CD4-positive, alpha-beta T cell treated with Interleukin-17A for 4 hours (primary cell): ENCODE results near the gene EMID1.

Experiments used
- DNase-seq: peaks from one replicate; pipeline ENCODE4 v3.0.0-alpha.2; 2020; ENCODE audit warnings: mixed read lengths

Gene EMID1

DNA sequence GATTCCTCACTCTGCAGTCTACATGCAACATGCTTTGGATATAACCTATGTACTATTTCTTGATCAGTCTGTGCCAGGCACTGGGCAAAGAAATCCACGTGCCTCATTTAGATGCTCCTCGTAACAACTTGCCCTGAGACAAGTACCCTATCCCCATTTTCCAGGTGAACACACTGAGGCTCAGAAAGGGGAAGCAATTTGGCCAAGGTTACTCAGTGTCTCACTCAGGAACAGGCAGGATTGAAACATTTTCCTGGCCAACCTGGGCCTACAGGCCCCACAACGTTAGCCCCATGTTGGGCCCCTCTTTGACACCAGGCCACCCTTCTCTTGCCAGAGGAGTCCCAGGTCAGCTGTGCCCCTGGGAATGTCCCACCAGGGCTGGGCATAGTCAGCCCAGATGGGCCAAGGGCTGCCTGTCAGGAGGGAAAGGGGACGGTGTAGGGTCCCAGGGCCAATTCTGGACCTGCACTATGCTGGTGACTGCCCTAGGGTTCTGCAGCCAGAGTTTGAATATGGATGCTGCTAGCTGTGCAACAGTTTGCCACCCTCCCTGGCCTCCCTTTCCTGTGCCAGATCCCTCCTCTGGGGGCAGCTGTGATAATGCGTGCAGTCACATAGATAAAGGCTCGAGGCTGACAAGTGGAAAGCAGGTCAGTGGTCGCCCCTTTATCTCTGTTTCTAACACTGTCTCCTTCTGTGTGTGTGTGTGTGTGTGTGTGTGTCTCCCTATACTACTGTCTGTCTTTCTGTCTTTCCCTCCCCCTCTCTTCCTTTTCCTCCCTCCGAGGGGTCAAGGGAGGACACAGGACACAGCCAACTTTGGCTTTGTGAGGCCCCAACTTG, 10.4 kb upstream of the EMID1 start:
- DNase-seq = no peak

- DNase-seq = no peak
Measured at GRCh38 chr22:29195964-29196666, 9.6 kb upstream of the EMID1 start.

GRCh38 chr22:29197096-29197495, 8.6 kb upstream of the EMID1 start:
- DNase-seq = no peak

- no peak for DNase-seq
Measured at GRCh38 chr22:29198240-29198639, 7.5 kb upstream of the EMID1 start.

DNA sequence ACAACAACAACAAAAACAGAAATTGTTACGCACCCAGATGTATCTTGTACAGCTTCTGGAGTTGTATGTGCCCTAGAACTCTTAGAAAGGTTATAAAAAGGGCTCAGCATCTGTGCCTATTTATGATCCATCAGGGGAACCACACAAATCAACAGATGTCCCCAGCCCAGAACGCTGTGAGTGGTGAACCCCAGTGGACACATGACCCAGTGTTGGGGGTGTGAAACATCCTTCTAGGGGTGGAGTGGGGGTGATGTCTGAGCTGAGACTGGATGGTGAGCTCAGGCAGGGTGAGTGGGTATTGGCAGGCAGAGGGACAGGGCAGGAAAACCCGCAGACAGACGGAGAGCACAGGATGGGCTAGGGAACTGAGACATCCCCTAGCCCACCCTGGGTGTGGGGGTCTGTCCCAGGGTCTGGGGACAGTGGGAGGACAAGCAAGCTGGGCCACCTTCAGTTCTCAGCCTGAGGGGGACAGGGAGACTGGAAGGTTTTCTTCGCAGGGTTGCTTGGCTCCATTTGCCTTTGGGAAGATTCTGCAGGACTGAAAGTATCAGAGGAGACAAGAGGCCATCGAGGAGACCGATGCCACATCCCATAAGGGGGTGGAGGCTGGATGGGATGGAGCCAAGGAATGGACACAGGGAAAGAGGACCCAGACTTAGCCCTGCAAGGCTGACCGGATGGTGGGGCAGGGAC, 5.8 kb upstream of the EMID1 start:
- DNase-seq = no peak

- no peak for DNase-seq
Measured at GRCh38 chr22:29200901-29201300, 4.8 kb upstream of the EMID1 start.

DNA sequence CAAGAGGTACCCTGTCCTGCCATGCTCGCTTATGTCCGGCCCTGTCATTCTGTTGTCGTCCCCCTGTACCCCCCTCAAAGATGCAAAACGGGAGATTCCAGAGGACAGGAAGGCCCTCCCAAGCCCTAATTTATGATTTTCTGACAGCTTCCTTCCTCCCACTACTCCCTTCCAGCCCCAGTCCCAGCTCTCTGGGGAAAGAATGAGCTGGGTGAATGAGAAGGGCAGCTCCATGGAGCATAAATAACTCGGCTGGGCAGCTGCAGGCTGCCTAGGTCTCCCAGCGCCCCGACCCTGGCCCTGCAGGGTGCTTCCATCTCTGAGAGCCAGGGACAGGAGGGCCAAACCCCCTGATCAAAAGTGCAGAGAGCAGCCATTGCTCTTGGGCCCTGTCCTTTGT, 3.9 kb upstream of the EMID1 start:
- DNase-seq = no peak

- peak; percentile 42 for DNase-seq
Measured at GRCh38 chr22:29202212-29203192, 3.2 kb upstream of the EMID1 start.

DNA sequence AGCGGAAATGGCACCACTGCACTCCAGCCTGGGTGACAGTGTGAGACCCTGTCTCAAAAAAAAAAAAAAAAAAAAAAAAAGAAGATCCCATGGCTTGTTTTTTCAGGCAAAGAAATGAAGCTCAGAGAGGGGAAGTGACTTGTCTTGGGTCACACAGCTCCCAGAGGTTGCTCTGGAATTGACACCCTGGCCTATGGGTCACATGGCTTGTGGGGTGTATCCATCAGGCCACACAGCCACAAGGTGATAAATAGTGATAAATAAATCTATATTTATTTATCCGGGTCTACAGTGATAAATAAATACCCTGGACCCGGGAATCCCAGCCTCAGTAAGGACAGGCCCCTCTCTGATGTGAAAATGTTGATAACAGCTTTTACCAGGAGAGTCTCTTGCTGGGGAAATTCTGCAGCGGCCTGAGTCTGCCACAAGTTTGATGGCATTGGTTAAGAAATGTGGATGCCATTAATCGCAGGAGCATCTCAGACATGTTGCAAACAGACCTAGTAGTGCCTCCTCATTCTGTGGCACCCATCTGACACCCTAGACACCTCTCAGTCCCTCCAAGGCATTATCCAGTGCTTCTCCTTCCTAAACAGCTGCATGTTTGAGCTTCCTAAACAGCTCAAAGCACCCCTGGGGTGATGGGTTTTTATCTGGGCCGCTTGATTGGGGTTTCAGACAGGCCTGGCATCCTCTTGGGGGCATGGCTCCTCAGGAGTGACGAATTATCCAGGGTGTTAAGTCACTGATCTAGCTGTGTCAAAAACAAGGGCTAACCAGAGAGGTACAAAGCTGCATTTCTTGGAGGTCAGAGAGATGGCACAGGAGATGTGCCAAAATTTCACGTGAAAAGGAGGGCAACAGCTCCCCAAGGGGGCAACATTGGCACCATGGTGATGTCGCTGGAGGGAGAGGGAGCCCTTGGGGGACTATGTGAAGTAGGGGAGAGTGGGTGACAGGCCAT, 1.9 kb upstream of the EMID1 start:
- DNase-seq = no peak

DNA sequence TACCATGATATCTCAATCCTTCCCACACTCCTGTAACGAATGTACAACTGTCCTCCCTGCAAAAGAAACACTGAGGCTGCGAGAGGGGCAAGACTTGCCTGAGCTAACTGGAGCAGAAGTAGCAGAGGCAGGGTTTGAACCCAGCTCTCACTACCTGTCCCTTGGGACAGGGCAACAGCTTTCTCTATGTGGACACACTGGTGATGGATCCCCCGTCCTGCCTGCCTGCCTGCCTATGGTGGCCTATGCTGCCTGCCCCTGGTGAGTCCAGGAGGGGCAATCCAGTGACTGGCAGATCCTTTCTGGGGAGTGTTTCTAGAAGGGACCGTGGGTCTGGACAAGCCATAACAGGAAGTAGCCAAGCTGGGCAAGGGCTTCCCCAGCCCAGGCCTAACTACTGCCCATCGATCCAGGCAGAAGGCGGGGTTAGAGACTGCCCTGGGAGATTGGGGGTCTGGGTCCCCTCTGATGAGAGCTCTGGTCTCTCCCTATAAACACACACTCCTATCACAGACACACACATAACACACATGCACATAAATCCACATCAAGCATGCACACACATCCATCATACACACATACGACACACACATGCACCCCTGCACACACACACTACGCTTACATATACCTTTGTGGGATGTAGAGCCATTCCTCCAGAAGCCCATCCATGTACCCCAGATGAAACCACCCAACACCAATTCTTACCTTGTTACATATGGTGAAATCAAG, 1.1 kb upstream of the EMID1 start:
- no peak for DNase-seq

DNA sequence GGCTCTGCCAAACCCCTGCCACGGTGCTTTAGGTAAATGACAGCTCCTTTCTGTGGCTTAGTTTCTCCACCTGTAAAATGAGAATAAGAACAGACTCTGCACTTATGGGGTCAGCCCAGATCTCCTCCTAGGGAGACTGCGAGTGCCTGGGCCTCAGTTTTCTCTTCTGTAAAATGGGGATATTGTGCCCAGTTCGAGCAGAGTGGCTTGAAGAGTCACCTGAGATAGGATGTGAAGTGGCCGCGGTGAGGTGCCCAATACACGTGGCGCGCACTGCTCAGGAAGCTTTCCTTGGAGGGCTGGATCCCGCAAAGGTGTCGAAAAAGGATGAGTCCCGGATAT, 473 bp upstream of the EMID1 start:
- DNase-seq = no peak

GRCh38 chr22:29206372-29207242, 911 bp downstream of the EMID1 start:
- DNase-seq = no peak

DNA sequence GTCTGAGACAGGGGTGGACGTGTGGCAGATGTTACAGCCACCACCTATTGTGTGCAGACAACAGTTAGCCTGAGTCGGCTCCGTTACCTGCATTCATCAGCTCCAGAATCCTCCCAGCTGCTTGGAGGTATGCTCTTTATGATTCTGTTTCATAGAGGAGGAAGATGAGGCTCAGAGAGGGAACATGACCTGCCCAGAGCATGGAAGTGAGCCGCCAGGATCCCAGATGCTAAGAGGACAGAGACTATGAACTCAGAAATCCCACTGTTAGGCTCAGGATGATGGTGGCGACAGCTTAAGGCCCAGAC, 1.5 kb downstream of the EMID1 start:
- DNase-seq = no peak

GRCh38 chr22:29207562-29208501, 2.1 kb downstream of the EMID1 start:
- DNase-seq = no peak

DNA sequence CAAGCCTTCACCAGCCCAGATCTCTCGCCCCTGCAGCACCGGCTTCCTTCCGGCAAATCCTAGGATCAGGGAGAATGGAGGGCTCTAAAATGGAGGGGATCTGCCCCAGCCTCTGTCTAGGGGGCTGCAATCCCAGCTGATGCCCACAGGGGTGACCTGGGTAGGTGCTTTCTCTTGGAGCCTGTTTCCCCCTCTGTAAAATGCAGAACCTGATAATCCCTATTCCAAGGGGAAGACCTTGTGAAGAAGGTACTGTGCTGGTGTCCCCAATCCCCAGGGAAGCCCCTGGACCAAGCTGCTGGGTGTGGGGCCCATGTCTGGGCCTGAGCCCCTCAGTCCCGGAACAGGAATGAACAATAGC, 2.8 kb downstream of the EMID1 start:
- no peak for DNase-seq

DNA sequence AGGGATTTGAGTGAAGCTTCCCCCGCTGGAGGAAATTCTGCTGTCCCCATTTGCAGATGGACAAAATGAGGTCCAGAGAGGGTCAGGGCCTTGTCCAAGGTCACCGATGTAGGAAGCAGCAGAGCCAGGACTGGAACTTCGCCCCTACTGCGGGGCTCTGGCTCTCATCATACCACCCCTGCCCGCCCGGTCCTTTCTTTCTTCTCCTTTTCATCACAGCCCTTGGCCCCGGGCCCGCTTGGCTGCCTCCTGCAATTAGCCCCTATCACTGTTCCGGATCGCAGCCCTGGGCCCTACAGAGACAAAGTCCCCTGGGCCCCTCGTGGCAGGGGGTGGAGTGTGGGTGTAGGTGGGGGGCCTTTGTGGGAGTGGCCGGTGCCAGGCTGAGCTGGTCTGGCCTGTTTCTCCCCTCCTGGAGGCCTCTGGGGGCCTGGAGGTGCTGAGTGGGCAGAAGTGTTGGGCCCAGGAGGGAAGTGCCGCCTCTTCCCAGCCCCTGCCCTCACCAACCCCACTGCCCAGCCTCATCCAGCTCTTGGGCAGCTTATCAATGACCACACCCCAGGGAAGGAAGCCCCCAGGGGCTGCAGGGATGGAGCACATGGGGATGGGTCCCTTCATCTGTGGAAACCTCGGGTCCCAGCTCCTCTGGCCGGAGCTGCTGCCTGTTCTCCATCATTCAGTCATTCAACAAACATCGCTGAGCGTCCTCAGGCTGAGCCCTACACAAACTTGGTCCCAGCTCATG, 3.4 kb downstream of the EMID1 start:
- no peak for DNase-seq

GRCh38 chr22:29209624-29209929, 3.9 kb downstream of the EMID1 start:
- DNase-seq = no peak

DNA sequence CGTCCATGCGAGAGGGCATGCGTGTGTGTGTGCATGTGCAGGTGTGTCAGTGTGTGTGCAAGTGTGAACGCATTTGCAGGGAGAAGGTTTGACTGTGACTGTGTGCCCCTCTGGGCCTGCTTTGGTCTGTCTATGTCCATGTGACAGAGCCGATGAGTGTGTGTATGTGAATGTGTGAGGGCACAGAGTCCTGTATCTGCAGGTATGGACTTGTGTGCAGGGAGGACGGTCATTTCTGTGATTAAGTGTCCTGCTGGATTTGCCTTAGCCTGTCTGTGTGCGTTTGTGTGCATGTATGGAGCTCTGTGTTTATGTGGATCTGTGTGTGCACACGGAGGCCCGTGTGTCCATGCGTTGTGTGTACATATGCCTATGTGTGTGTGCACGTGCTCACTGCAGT, 5.4 kb downstream of the EMID1 start:
- no peak for DNase-seq
